Left ventricle myocardium inferior (tissue), 1 donor: ENCODE measurements around the gene TIMM50. TPM values are rescaled to one million over a fixed set of nuclear protein-coding genes. Genes with fewer than 3 reads are reported as not detected.
"Not testable (repeated sequence)": the region's sequence is repeated elsewhere in the genome, so short reads cannot be mapped to it uniquely, and the experiment has no call there.

Experiments used
- DNase-seq: peaks from one replicate; pipeline ENCODE4 v3.0.0-alpha.2; 2020
- H3K27ac ChIP-seq: fragments of 200-600 bp; replicated peaks from 2 replicates; pipeline ENCODE4 v1.8.0; 2021
- H3K27me3 ChIP-seq: fragments of 200-600 bp; 2 replicates; pipeline ENCODE4 v1.8.0; 2021; ENCODE audit warnings: low read depth
- H3K36me3 ChIP-seq: fragments of 200-600 bp; 2 replicates; pipeline ENCODE4 v1.8.0; 2021
- H3K4me1 ChIP-seq: fragments of 200-600 bp; 2 replicates; pipeline ENCODE4 v1.8.0; 2021
- H3K4me3 ChIP-seq: fragments of 200-600 bp; 2 replicates; pipeline ENCODE4 v1.8.0; 2021; ENCODE audit warnings: mild to moderate bottlenecking, moderate library complexity
- H3K9me3 ChIP-seq: fragments of 200-600 bp; replicated peaks from 2 replicates; pipeline ENCODE4 v1.8.0; 2021
- intact Hi-C: fragments of 100-400 bp; cut with micrococcal nuclease; formaldehyde crosslinking; loops from one replicate; pipeline ENCODE4 v1.11.0; 2022
- total RNA-seq: library from RNA; stranded (reverse); fragmentation: NEBNext Ultra II Directional; extraction: Animal tissue kit (Norgen Biotek cat#: 25700); gene quantifications from one replicate; pipeline ENCODE4 v1.2.1, GENCODE V29; 2021
- TF ChIP-seq, protein P1 (sequence below): fragments of 200-600 bp; IDR thresholded peaks from 2 replicates; pipeline ENCODE4 v1.8.0; 2021; ENCODE audit warnings: antibody characterized with exemption, mild to moderate bottlenecking, borderline replicate concordance
- donor health status: DM: no; HTN: yes; CAD: no; lungs with severe emphysema.

TIMM50 gene
- total RNA-seq, 1 donor from 2014 or later: 73.8 TPM

DNA sequence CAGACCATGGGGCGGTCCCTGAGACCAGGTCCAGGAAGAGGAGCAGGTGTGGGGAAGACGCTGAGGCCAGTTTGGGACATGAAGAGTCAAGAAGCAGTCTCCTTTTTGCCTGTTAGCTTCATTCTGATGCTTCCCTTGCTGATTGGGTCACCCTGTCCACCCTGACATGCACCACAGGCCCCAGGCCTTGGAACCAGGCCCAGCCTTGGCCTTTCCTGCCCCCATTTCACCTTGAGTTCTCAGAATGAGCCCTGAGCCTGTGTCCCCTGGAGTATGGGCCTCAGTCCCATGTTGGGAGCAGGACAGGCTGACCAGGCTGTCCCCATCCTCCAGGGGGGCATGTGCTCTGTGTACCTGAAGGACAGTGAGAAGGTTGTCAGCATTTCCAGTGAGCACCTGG lies 4.9 kb upstream of the TIMM50 start:
- peak overlapping the region; percentile 31 for H3K4me3 ChIP-seq
- peaks cover 55% of the 10 kb centered on the region for H3K36me3 ChIP-seq
- peak overlapping the region; percentile 52 for H3K27ac ChIP-seq
- no peaks in the 10 kb centered on the region for H3K27me3 ChIP-seq
- peaks cover 20% of the 10 kb centered on the region for H3K4me1 ChIP-seq
- intact Hi-C loops: no loop called here
- H3K9me3 ChIP-seq: no peaks in the 10 kb centered on the region
- TF ChIP-seq, protein P1, sequence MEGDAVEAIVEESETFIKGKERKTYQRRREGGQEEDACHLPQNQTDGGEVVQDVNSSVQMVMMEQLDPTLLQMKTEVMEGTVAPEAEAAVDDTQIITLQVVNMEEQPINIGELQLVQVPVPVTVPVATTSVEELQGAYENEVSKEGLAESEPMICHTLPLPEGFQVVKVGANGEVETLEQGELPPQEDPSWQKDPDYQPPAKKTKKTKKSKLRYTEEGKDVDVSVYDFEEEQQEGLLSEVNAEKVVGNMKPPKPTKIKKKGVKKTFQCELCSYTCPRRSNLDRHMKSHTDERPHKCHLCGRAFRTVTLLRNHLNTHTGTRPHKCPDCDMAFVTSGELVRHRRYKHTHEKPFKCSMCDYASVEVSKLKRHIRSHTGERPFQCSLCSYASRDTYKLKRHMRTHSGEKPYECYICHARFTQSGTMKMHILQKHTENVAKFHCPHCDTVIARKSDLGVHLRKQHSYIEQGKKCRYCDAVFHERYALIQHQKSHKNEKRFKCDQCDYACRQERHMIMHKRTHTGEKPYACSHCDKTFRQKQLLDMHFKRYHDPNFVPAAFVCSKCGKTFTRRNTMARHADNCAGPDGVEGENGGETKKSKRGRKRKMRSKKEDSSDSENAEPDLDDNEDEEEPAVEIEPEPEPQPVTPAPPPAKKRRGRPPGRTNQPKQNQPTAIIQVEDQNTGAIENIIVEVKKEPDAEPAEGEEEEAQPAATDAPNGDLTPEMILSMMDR: no peak
- peak; percentile 30 for DNase-seq

DNA sequence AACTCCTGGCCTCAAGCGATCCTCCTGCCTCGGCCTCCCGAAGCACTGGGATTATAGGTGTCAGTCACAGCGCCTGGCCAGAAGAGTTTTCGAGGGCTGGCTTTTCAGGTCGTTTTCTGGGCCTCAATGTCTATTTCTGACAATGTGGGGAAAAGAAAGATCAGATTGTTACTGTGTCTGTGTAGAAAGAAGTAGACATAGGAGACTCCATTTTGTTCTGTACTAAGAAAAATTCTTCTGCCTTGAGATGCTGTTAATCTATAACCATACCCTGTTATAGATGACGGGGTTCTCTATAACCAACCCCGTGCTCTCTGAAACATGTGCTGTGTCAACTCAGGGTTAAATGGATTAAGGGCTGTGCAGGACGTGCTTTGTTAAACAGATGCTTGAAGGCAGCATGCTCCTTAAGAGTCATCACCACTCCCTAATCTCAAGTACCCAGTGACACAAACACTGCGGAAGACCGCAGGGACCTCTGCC lies 1.3 kb upstream of the TIMM50 start:
- H3K27ac ChIP-seq: peak overlapping the region; percentile 84

DNA sequence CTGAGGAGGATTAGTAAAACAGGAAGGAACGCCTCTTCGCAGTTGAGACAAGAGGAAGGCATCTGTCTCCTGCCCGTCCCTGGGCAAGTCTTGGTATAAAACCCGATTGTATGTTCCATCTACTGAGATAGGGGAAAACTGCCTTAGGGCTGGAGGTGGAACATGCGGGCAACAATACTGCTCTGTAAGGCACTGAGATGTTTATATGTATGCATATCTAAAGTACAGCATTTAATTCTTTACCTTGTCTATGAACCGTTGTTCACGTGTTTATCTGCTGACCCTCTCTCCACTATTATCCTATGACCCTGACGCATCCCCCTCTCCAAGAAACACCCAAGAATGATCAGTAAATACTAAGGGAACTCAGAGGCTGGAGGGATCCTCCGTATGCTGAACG lies 722 bp upstream of the TIMM50 start:
- H3K9me3 ChIP-seq: no peaks in the 10 kb centered on the region
- peak overlapping the region; percentile 84 for H3K27ac ChIP-seq
- H3K36me3 ChIP-seq: peaks cover 32% of the 10 kb centered on the region
- H3K27me3 ChIP-seq: no peaks in the 10 kb centered on the region
- H3K4me3 ChIP-seq: peak overlapping the region; percentile 99
- H3K4me1 ChIP-seq: peaks cover 34% of the 10 kb centered on the region
- TF ChIP-seq, protein P1: no peak
- no peak for DNase-seq
- intact Hi-C loops: no loop called here

More for the DNA sequence above, 1.3 kb upstream of the TIMM50 start:
- H3K9me3 ChIP-seq, intact Hi-C loops, H3K4me3 ChIP-seq, DNase-seq, H3K27me3 ChIP-seq: not testable (repeated sequence)
- H3K4me1 ChIP-seq: peaks cover 34% of the 10 kb centered on the region
- H3K36me3 ChIP-seq: peaks cover 31% of the 10 kb centered on the region

DNA sequence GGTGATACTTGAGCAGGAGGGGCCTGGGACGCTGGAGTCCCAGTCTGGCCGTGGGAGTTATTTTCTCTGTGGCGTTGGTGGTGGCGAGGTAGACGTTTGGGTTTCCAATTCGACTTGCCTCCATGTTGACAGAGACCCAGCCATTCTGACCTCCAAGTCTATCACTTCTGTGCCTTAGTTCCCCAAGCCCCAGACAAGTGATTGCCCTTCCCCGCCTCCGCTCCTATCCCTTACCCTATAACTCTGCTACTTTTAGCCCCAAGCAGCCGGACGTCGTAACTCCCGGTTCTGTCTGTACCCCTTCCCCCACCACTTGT lies 549 bp downstream of the TIMM50 start:
- intact Hi-C loops: no loop called here

DNA sequence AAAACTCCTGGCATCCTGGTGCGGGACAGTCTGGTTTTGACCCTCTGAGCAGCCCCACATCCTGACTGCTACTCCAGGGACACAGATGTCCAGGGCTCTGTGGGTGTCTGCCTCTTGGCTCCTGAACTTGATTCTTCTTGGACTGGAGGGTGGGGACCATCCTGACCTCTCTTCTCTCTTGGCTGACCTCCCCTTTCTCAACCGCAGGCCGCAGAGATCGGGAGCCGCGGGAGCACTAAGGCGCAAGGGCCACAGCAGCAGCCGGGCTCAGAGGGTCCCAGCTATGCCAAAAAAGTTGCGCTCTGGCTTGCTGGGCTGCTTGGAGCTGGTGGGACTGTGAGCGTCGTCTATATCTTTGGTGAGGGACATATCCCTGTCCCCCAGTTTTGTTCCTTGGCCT lies 1.0 kb downstream of the TIMM50 start:
- Histone ChIP-seq H3K27me3 (no peaks in the 10 kb centered on the region), H3K4me1 (peaks cover 23% of the 10 kb centered on the region), H3K27ac (no peak overlapping the region), H3K9me3 (no peaks in the 10 kb centered on the region), H3K4me3 (peak overlapping the region; percentile 99), H3K36me3 (peaks cover 35% of the 10 kb centered on the region)
- intact Hi-C loops: no loop called here
- TF ChIP-seq, protein P1: no peak
- DNase-seq: no peak

More for the DNA sequence above, 549 bp downstream of the TIMM50 start:
- Histone ChIP-seq H3K27me3 (no peaks in the 10 kb centered on the region), H3K9me3 (no peaks in the 10 kb centered on the region), H3K36me3 (peaks cover 33% of the 10 kb centered on the region), H3K4me1 (peaks cover 25% of the 10 kb centered on the region), H3K27ac (peak overlapping the region; percentile 84), H3K4me3 (peak overlapping the region; percentile 99)
- DNase-seq: no peak
- TF ChIP-seq, protein P1: no peak

DNA sequence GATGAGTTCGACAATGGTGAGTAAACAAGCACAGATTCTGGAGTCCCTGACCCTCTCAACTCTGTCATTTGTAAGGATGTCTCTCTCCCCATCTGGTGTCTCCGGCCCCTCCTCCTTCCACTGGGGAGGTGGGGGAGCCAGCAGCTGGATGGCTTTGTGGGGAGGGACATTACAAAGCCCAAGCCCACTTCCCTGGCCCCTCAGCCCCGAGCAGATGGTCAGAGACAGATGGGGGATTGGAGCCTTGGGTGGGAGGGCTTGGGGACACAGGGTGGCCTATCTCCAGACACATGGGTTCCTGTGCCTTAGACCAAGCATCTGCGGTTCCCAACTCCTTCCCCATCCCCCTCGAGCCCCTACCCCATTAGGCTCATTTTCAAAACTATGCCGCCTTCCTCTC lies 2.5 kb downstream of the TIMM50 start:
- peaks cover 50% of the 10 kb centered on the region for H3K36me3 ChIP-seq
- no peaks in the 10 kb centered on the region for H3K9me3 ChIP-seq
- intact Hi-C loops: no loop called here
- H3K4me3 ChIP-seq: no peak overlapping the region
- no peak overlapping the region for H3K27ac ChIP-seq
- TF ChIP-seq, protein P1: no peak
- no peaks in the 10 kb centered on the region for H3K27me3 ChIP-seq
- H3K4me1 ChIP-seq: peaks cover 23% of the 10 kb centered on the region
- no peak for DNase-seq
